HEK293 (cell line): ENCODE measurements around the gene CA10.

Experiments used
- CTCF ChIA-PET: fragments of 350-600 bp; formaldehyde crosslinking; extraction: SDS; loops from one replicate; lab custom pipeline; 2021; ENCODE audit warnings: antibody characterized with exemption; lab: Yijun Ruan, JAX
- POLR2A ChIA-PET: fragments of 300-600 bp; formaldehyde crosslinking; extraction: SDS; loops from one replicate; lab custom pipeline; 2020; ENCODE audit warnings: antibody characterized with exemption, inconsistent platforms; lab: Yijun Ruan, JAX
- H3K27ac ChIP-seq: fragments of 200-500 bp; sonication (Bioruptor generic); 2 replicates; pipeline ENCODE4 v1.5.1; 2014; ENCODE audit warnings: low read depth, low read length, control low read depth, inconsistent platforms; ENCODE audit errors: extremely low read depth
- H3K36me3 ChIP-seq, 2 experiments: fragments of 200-500 bp in 1 of 2; sonication (Bioruptor generic) in 1 of 2; 1 replicate in 1 of 2; 2 replicates in 1 of 2; pipeline ENCODE4 v1.5.1; 2014 to 2017; ENCODE audit warnings: inconsistent platforms in 2 of 2, low read length in 2 of 2; ENCODE audit not compliant: control insufficient read depth in 2 of 2, insufficient read depth in 1 of 2
- H3K4me1 ChIP-seq: fragments of 200-500 bp; sonication (Bioruptor generic); 2 replicates; pipeline ENCODE4 v1.5.1; 2014; ENCODE audit warnings: mild to moderate bottlenecking, low read length, inconsistent platforms; ENCODE audit not compliant: control insufficient read depth, insufficient read depth
- H3K4me3 ChIP-seq: 2 replicates; pipeline ENCODE4 v1.5.1; 2011; ENCODE audit warnings: low read depth, mild to moderate bottlenecking, control low read depth, low read length, moderate library complexity
- H3K9me3 ChIP-seq: fragments of 200-500 bp; sonication (Bioruptor generic); 2 replicates; pipeline ENCODE4 v1.5.1; 2014; ENCODE audit warnings: low read depth, low read length, inconsistent platforms; ENCODE audit not compliant: control insufficient read depth, insufficient read depth
- GLI4 ChIP-seq: fragments of 450-650 bp; formaldehyde crosslinking; IDR thresholded peaks from 2 replicates; pipeline ENCODE4 v1.5.1; 2016; ENCODE audit warnings: missing biosample characterization, missing genetic modification characterization
- HOXD13 ChIP-seq: sonication (generic); formaldehyde crosslinking; IDR thresholded peaks from 2 replicates; pipeline ENCODE4 v1.8.0; 2022; ENCODE audit warnings: missing genetic modification reagents, borderline replicate concordance
- ZEB2 ChIP-seq: fragments of 450-650 bp; formaldehyde crosslinking; IDR thresholded peaks from 2 replicates; pipeline ENCODE4 v1.5.1; 2016; ENCODE audit warnings: missing biosample characterization, missing genetic modification characterization
- ZNF114 ChIP-seq: fragments of 450-650 bp; formaldehyde crosslinking; IDR thresholded peaks from 2 replicates; pipeline ENCODE4 v1.5.0; 2017; ENCODE audit warnings: missing biosample characterization, missing genetic modification characterization
- ZNF274 ChIP-seq, 2 experiments: fragments of 200-500 bp in 1 of 2; fragments of 450-650 bp in 1 of 2; sonication (Bioruptor generic) in 1 of 2; formaldehyde crosslinking in 1 of 2; IDR thresholded peaks; 2 replicates each; pipeline versions ENCODE4 v1.5.1 to v1.6.1; 2014 to 2016; ENCODE audit warnings: borderline replicate concordance in 1 of 2, inconsistent platforms in 1 of 2, low read length in 1 of 2, missing biosample characterization in 1 of 2, missing genetic modification characterization in 1 of 2
- ZNF341 ChIP-seq: fragments of 450-650 bp; formaldehyde crosslinking; IDR thresholded peaks from 2 replicates; pipeline ENCODE4; 2016; ENCODE audit warnings: low read depth, missing biosample characterization, missing genetic modification characterization
- ZNF350 ChIP-seq: fragments of 450-650 bp; formaldehyde crosslinking; IDR thresholded peaks from 2 replicates; pipeline ENCODE4 v1.5.0; 2017; ENCODE audit warnings: missing biosample characterization, mild to moderate bottlenecking, missing genetic modification characterization
- ZNF416 ChIP-seq: fragments of 450-650 bp; formaldehyde crosslinking; IDR thresholded peaks from 2 replicates; pipeline ENCODE4 v1.5.1; 2016; ENCODE audit warnings: missing biosample characterization, missing genetic modification characterization
- ZNF544 ChIP-seq: fragments of 450-650 bp; formaldehyde crosslinking; IDR thresholded peaks from 2 replicates; pipeline ENCODE4 v1.5.0; 2017; ENCODE audit warnings: missing biosample characterization, missing genetic modification characterization
- ZNF571 ChIP-seq: fragments of 450-650 bp; formaldehyde crosslinking; IDR thresholded peaks from 2 replicates; pipeline ENCODE4 v1.5.0; 2017; ENCODE audit warnings: missing biosample characterization, missing genetic modification characterization
- ZNF707 ChIP-seq: fragments of 450-650 bp; formaldehyde crosslinking; IDR thresholded peaks from 2 replicates; pipeline ENCODE4 v1.5.1; 2016; ENCODE audit warnings: missing biosample characterization, missing genetic modification characterization
- ZNF747 ChIP-seq: fragments of 450-650 bp; formaldehyde crosslinking; IDR thresholded peaks from 2 replicates; pipeline ENCODE4 v1.5.1; 2016; ENCODE audit warnings: missing biosample characterization, missing genetic modification characterization
- TF ChIP-seq, protein P1 (sequence below): fragments of 450-650 bp; formaldehyde crosslinking; IDR thresholded peaks from 2 replicates; pipeline ENCODE4 v1.5.1; 2016; ENCODE audit warnings: missing biosample characterization, missing genetic modification characterization
- TF ChIP-seq, protein P2 (sequence below): sonication (generic); formaldehyde crosslinking; IDR thresholded peaks from 2 replicates; pipeline ENCODE4 v1.8.1; 2022; ENCODE audit warnings: mild to moderate bottlenecking, moderate library complexity, missing genetic modification reagents
- TF ChIP-seq, protein P3 (sequence below): fragments of 450-650 bp; formaldehyde crosslinking; IDR thresholded peaks from 2 replicates; pipeline ENCODE4 v1.5.1; 2016; ENCODE audit warnings: missing biosample characterization, missing genetic modification characterization
- TF ChIP-seq, protein P4 (sequence below): fragments of 450-650 bp; formaldehyde crosslinking; IDR thresholded peaks from 2 replicates; pipeline ENCODE4 v1.5.0; 2017; ENCODE audit warnings: missing biosample characterization, missing genetic modification characterization, borderline replicate concordance
- TF ChIP-seq, protein P5 (sequence below): fragments of 450-650 bp; formaldehyde crosslinking; IDR thresholded peaks from 2 replicates; pipeline ENCODE4 v1.5.1; 2016; ENCODE audit warnings: missing biosample characterization, missing genetic modification characterization, low read depth
- TF ChIP-seq, protein P6 (sequence below): fragments of 450-650 bp; formaldehyde crosslinking; IDR thresholded peaks from 2 replicates; pipeline ENCODE4 v1.5.1; 2017; ENCODE audit warnings: missing biosample characterization, missing genetic modification characterization

CA10 gene

DNA sequence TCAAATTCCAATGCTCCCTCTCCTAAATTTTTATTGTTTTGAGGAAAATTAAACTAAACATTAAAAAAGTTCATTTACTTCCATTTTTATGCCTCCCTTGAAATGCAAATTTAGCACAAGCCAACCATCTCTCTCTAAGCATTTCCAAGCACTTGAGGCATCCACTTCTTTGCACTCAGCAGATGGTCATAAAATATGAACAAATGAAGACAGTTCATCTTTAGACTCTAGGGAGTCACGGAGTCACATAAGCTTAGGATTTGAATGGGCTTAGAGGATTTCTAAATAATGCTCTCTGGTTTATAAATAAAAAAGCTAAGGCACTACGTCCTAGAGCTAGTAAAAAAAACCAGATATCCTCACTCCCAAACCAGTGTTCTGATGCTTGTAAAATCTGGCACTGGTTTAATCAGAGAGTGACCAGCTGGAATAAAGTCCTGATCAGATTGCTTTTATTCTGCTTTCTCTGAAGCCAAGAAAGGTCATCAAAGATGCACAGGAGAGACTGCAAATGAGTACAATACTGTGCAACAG, 204.2 kb downstream of the CA10 start:
- Histone ChIP-seq H3K27ac (no peak overlapping the region), H3K4me1 (no peaks in the 10 kb centered on the region), H3K4me3 (no peak overlapping the region), H3K36me3 (no peaks in the 10 kb centered on the region), H3K9me3 (no peaks in the 10 kb centered on the region)
- POLR2A ChIA-PET = no interaction called here
- TF ChIP-seq, protein P1, sequence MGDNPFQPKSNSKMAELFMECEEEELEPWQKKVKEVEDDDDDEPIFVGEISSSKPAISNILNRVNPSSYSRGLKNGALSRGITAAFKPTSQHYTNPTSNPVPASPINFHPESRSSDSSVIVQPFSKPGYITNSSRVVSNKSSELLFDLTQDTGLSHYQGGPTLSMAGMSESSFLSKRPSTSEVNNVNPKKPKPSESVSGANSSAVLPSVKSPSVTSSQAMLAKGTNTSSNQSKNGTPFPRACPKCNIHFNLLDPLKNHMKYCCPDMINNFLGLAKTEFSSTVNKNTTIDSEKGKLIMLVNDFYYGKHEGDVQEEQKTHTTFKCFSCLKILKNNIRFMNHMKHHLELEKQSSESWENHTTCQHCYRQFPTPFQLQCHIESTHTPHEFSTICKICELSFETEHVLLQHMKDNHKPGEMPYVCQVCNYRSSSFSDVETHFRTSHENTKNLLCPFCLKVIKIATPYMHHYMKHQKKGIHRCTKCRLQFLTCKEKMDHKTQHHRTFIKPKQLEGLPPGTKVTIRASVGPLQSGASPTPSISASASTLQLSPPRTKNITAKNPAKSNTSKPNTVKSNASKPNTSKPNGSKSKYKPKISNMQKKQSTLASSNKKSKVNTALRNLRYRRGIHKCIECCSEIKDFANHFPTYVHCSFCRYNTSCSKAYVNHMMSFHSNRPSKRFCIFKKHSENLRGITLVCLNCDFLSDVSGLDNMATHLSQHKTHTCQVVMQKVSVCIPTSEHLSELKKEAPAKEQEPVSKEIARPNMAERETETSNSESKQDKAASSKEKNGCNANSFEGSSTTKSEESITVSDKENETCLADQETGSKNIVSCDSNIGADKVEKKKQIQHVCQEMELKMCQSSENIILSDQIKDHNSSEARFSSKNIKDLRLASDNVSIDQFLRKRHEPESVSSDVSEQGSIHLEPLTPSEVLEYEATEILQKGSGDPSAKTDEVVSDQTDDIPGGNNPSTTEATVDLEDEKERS = no peak
- TF ChIP-seq, protein P2, sequence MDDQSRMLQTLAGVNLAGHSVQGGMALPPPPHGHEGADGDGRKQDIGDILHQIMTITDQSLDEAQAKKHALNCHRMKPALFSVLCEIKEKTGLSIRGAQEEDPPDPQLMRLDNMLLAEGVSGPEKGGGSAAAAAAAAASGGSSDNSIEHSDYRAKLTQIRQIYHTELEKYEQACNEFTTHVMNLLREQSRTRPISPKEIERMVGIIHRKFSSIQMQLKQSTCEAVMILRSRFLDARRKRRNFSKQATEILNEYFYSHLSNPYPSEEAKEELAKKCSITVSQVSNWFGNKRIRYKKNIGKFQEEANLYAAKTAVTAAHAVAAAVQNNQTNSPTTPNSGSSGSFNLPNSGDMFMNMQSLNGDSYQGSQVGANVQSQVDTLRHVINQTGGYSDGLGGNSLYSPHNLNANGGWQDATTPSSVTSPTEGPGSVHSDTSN = no peak
- TF ChIP-seq GLI4 (tag by site-specific recombination) (no peak), HOXD13 (CRISPR knock-in tag) (no peak), ZNF747 (tag by site-specific recombination) (no peak), ZNF571 (no peak), ZNF707 (no peak), ZNF274 (IDR thresholded peaks at IDR 0.05; ENCODE audit: low read length) (no peak), ZNF274 (tag by site-specific recombination; IDR thresholded peaks at IDR 0.05; ENCODE audit: borderline replicate concordance) (no peak), ZNF114 (tag by site-specific recombination) (no peak)
- TF ChIP-seq, protein P3, sequence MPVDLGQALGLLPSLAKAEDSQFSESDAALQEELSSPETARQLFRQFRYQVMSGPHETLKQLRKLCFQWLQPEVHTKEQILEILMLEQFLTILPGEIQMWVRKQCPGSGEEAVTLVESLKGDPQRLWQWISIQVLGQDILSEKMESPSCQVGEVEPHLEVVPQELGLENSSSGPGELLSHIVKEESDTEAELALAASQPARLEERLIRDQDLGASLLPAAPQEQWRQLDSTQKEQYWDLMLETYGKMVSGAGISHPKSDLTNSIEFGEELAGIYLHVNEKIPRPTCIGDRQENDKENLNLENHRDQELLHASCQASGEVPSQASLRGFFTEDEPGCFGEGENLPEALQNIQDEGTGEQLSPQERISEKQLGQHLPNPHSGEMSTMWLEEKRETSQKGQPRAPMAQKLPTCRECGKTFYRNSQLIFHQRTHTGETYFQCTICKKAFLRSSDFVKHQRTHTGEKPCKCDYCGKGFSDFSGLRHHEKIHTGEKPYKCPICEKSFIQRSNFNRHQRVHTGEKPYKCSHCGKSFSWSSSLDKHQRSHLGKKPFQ (tag by site-specific recombination) = no peak
- TF ChIP-seq, protein P4, sequence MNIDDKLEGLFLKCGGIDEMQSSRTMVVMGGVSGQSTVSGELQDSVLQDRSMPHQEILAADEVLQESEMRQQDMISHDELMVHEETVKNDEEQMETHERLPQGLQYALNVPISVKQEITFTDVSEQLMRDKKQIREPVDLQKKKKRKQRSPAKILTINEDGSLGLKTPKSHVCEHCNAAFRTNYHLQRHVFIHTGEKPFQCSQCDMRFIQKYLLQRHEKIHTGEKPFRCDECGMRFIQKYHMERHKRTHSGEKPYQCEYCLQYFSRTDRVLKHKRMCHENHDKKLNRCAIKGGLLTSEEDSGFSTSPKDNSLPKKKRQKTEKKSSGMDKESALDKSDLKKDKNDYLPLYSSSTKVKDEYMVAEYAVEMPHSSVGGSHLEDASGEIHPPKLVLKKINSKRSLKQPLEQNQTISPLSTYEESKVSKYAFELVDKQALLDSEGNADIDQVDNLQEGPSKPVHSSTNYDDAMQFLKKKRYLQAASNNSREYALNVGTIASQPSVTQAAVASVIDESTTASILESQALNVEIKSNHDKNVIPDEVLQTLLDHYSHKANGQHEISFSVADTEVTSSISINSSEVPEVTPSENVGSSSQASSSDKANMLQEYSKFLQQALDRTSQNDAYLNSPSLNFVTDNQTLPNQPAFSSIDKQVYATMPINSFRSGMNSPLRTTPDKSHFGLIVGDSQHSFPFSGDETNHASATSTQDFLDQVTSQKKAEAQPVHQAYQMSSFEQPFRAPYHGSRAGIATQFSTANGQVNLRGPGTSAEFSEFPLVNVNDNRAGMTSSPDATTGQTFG (tag by site-specific recombination) = no peak
- CTCF ChIA-PET = no interaction called here

DNA sequence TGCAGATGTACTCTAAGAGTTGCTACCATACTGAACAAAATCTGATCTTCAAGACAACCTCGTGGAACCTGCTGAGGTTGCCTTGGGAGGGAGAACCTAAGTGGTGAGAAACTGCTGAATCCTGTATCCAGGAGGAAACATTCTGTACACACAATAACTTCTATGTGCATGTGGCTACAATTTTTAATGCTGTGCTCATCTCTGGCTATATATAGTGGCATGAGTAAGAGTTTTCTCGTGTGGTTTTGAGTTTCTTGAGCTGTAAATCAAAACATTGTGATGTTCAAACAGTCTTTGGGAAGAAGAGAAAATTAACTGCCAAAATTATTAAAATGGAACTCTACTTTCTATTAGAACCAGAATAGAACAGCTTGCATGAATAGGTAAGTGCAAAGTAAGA, 206.8 kb downstream of the CA10 start:
- Histone ChIP-seq H3K4me3 (no peak overlapping the region), H3K4me1 (no peaks in the 10 kb centered on the region), H3K36me3 (no peaks in the 10 kb centered on the region), H3K27ac (no peak overlapping the region), H3K9me3 (no peaks in the 10 kb centered on the region)
- ChIA-PET CTCF (no interaction called here), POLR2A (no interaction called here)
- TF ChIP-seq, protein P5, sequence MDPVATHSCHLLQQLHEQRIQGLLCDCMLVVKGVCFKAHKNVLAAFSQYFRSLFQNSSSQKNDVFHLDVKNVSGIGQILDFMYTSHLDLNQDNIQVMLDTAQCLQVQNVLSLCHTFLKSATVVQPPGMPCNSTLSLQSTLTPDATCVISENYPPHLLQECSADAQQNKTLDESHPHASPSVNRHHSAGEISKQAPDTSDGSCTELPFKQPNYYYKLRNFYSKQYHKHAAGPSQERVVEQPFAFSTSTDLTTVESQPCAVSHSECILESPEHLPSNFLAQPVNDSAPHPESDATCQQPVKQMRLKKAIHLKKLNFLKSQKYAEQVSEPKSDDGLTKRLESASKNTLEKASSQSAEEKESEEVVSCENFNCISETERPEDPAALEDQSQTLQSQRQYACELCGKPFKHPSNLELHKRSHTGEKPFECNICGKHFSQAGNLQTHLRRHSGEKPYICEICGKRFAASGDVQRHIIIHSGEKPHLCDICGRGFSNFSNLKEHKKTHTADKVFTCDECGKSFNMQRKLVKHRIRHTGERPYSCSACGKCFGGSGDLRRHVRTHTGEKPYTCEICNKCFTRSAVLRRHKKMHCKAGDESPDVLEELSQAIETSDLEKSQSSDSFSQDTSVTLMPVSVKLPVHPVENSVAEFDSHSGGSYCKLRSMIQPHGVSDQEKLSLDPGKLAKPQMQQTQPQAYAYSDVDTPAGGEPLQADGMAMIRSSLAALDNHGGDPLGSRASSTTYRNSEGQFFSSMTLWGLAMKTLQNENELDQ (tag by site-specific recombination) = no peak
- TF ChIP-seq ZEB2 (no peak), ZNF416 (no peak), ZNF544 (tag by site-specific recombination) (no peak), ZNF350 (no peak), ZNF341 (tag by site-specific recombination) (no peak)
- TF ChIP-seq, protein P6, sequence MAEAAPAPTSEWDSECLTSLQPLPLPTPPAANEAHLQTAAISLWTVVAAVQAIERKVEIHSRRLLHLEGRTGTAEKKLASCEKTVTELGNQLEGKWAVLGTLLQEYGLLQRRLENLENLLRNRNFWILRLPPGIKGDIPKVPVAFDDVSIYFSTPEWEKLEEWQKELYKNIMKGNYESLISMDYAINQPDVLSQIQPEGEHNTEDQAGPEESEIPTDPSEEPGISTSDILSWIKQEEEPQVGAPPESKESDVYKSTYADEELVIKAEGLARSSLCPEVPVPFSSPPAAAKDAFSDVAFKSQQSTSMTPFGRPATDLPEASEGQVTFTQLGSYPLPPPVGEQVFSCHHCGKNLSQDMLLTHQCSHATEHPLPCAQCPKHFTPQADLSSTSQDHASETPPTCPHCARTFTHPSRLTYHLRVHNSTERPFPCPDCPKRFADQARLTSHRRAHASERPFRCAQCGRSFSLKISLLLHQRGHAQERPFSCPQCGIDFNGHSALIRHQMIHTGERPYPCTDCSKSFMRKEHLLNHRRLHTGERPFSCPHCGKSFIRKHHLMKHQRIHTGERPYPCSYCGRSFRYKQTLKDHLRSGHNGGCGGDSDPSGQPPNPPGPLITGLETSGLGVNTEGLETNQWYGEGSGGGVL (tag by site-specific recombination) = no peak
